Ecto neural progenitor cell (in vitro differentiated cells): ENCODE data around the gene ZNF497.
"Not testable (repeated sequence)": the region's sequence is repeated elsewhere in the genome, so short reads cannot be mapped to it uniquely, and the experiment has no call there.

Source experiments
- DNase-seq: peaks from one replicate; pipeline ENCODE4 v3.0.0-alpha.2; 2018; ENCODE audit warnings: low spot score

Gene ZNF497

DNA sequence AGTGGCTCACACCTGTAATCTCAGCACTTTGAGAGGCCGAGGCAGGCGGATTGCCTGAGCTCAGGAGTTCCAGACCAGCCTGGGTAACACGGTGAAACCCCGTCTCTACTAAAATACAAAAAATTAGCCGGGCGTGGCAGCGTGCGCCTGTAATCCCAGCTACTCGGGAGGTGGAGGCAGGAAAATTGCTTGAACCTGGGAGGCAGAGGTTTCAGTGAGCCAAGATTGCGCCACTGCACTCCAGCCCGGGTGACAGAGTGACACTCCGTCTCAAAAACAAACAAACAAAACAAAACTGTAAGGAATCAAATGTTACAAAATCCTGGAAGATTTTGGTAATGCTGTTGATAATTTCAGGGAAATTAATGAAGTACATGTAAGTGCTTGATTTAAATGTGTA lies 14.5 kb downstream of the ZNF497 start:
- not testable (repeated sequence) for DNase-seq

DNA sequence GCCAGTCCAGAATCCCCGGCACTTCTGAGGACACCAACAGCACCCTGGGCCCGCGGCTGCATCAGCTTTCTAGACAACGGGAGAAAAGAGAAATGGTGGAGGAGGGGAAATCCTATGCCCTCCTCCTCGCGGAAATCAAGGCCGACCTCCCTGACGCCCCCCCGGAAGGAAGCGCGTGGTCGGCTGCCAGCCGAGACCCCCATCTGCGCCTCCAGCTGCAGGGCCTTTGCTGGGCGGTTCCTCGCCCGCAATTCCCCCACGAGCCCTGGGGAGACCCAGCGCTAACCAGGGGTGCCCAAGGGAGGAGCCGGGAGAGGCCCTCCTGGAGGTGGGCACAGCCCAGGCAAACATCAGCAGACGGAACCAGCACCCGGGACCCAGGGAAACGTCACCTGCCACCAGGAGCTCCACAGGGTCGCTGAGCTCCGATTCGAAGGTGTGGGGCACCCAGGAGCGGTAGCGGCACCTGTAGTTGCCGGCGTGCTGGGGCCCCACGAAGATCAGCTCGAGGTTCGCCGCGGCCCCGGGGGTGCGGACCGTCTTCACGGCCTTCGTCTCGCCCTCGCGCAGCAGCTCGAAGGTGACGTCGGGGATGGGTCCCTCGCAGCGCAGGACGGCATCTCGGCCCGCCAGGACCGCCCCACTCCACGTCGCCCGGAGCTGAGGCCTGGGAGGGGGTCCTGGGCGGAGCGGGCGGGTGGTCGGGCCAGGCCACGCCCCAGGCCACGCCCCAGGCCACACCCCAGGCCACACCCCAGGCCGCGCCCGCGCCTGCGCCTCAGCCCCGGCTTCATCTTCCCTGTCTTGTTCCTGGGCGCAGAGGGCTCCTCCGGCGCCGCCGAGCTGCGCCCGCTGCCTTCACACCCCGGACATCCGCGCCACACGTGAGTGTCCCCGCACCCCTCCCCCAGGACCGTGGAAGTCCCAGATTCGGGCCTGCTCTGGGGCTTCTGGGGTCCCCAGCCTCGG lies 15.3 kb downstream of the ZNF497 start:
- peak; percentile 92 for DNase-seq

DNA sequence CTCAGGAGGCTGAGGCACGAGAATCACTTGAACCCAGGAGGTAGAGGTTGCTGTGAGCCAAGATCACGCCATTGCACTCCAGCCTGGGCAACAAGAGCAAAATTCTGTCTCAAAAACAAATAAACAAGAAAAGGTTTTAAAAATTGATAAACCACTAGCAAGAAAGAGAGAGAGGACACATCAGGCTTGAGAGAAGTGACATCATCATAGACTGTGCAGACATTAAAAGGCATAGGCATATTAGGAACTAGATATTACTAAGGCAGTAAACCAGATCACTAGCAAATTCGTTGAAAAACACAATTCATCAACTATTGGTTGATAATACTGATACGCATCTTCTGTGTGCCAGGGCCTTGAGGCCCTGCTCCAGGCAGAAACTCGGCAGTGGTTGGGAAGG lies 17.0 kb downstream of the ZNF497 start:
- DNase-seq: no peak

DNA sequence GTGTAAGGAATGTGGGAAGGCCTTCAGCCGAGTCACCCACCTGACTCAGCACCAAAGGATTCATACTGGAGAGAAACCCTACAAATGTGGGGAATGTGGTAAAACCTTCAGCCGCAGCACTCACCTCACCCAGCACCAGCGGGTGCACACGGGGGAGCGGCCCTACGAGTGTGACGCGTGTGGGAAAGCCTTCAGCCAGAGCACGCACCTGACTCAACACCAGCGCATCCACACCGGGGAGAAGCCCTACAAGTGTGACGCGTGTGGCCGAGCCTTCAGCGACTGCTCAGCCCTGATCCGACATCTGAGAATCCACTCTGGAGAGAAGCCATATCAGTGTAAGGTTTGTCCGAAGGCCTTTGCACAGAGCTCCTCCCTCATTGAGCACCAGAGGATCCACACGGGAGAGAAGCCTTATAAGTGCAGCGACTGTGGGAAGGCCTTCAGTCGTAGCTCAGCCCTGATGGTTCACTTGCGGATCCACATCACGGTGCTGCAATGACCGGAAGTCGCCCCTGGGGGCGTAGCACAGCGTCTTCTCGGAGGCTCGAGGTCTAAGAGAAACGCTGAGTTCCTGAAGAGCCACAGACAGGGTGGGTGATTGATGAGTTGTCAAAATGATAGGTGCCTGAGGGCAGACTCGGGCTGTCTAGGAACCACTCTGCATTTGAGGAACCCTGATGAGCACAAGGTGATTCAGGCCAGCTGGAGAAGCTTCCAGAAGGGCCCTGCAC lies 23.6 kb downstream of the ZNF497 start:
- no peak for DNase-seq

DNA sequence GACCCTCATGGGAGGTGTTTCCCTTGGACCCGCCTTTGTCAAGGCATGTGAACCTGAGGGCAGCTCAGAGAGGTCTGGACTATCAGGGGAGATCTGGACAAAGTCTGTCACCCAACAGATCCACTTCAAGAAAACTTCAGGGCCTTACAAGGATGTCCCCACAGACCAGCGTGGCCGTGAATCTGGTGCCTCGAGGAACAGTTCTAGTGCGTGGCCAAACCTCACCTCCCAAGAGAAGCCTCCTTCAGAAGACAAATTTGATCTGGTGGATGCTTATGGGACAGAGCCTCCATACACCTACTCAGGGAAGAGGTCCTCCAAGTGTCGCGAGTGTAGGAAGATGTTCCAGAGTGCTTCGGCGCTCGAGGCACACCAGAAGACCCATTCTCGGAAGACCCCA lies 24.2 kb downstream of the ZNF497 start:
- DNase-seq: no peak

DNA sequence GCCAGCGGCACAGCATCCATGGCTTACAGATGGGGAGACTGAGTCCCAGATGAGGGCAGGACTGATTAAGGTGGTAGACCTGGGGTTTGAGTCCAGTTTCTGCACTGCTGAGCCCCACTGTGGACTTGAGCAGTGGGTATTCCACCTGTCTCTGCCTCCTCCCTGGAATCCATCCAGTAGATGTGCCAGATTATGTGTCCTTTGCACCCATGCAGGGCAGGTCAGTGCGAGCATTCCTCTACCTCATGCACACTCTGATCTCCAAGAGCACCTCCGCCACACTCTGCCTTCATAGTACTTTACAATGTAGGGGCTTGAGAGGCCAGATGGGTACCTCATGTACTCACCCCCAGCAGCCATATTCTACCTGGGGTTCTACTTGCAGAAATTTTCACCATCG lies 25.7 kb downstream of the ZNF497 start:
- no peak for DNase-seq

DNA sequence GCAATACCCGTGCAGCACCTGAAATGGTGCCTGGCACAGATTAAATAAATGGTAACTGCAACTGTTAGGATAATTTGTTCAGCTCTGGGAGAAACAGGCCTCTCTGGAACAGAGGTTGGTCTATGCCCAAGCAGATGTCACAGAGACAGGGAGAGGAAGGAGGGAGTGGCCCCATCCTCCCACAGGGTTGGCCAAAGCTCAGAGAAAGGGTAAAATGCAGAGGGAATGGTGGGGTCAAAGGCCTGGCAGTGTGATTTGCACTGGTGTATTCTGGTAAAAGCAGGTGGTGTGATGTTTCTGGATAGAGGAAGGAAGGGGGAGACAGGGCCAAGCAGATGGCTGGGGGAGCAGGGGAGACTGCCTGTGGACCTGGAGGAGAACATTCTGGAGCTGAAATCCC lies 26.3 kb downstream of the ZNF497 start:
- no peak for DNase-seq

DNA sequence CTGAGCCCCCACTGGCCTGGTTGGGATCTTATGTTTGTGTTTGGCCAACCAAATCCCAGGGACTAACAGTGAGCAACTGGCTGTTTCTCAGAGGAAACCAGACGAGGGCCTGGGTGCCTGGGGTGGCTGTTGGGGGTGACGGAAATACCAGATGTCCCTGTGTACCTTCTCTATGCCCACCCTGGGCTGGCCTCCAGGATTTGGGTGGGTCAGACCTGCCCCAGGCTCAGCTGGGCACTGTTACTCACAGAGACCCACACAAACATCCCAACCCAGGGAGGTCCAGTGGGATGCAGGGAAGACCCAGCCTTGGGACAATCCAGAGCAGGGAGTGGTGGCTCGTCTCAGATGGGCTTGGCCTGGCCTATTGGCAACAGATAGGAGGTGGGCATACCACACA lies 26.9 kb downstream of the ZNF497 start:
- no peak for DNase-seq

DNA sequence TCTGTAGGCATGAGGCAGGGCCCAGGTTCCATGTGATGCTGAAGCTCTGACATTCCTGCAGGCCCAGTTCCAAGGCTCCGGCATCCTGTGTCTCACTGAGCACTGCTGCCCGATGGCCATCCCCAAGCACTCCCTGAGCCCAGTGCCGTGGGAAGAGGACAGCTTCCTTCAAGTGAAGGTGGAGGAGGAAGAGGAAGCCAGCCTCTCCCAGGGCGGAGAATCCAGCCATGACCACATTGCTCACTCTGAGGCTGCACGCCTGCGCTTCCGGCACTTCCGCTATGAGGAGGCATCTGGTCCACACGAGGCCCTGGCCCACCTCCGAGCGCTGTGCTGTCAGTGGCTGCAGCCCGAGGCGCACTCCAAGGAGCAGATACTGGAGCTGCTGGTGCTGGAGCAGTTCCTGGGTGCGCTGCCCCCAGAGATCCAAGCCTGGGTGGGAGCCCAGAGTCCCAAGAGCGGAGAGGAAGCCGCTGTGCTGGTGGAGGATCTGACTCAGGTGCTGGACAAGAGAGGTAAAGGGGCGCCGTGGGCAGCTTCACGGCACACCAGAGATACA lies 27.8 kb downstream of the ZNF497 start:
- DNase-seq: no peak

DNA sequence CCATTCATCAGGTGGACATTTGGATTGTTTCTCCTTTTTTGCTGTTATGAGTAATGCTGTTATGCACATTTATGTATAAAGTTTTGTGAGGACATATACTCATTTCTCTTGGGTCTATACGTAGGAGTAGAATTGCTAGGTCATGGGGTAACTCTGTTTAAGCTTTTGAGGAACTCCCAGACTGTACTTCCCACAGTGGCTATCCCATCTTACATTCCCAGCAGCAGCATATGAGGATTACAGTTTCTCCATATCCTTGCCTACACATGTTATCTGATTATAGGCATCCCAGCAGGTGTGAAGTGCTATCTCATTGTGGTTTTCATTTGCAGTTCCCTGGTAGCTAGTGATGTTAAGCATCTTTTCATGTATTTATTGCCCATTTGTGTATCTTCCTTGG lies 29.9 kb downstream of the ZNF497 start:
- no peak for DNase-seq

DNA sequence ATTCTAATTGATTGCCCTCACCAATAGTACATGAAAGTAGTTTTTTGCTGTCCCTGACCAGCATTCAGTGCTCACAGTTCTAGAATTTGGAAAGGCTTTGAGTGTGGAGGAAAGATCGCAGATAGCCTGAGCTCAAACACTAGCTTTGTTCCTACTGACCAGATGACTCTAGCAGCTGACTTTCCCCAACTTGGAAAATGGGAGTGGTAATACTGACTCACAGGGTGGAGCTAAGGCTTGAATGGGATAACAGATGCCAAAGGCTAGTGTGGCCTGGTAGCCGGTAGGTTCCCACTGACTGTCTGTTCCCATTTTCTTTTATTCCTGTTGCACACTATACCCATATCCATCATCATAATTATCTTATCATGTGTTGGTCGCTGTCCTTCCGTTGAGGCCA lies 32.1 kb downstream of the ZNF497 start:
- no peak for DNase-seq

DNA sequence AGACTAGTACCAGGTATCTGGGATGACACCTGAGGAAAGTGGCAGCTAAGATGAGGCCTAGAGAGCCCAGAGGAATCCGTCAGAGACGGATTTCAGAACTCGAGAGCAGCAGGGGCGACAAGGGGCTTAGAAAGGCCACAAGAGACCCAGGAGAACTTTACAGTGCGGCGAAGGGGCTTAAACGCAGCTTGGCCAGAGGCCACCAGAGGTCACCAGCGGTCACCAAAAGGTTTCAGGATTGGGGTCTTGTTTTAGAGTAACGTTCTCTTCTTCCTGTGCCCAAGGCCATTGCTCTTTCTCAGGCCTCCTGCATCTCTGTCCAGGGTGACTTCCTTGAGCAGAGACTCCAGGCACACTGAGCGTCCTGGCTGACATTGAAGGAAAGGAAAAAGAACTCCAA lies 33.6 kb downstream of the ZNF497 start:
- peak; percentile 70 for DNase-seq

DNA sequence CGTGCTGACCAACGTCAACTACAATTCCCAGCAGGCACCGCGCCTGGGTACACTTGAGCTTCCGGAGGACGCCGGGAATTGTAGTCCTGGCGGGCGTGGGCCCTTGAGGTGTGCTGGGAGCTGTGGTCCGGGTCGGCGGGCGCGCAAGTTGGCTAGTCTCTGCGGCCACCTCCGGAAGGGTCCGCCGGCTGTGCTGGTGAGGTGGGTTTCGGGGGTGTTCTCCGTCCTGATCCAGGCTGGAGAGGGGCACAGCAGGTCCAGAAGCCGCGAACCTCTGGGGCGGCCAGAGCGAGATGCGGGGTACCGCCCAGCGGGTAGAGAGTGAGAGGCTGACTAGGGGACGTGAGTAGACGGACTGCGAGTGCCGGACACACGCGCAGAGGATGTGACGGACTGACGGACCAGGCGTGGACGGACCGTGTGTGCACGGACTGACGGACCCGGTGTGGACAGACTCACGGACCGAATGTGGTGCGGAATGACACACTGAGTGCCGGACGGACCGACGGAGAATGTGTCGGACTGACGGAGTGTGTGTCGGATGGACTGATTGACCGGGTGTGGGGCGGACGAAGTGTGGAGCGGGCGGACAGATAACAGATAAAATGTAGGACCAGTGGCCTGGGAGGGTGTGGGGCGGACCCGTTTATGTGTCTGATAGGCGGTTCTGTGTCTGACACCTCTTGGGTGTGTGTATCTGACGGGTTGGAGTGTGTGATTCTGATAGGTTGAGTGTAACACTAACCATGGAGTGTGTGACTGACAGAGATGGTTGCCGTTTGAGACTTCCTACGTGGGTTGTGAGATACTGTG lies 35.4 kb downstream of the ZNF497 start, which contains the start of gene ZSCAN22:
Gene ZSCAN22 (plus strand): TSS at position 81 of the 813 bp plus-strand sequence. CDS start 7,809 bp downstream, outside the sequence.
- peak; percentile 97 for DNase-seq

DNA sequence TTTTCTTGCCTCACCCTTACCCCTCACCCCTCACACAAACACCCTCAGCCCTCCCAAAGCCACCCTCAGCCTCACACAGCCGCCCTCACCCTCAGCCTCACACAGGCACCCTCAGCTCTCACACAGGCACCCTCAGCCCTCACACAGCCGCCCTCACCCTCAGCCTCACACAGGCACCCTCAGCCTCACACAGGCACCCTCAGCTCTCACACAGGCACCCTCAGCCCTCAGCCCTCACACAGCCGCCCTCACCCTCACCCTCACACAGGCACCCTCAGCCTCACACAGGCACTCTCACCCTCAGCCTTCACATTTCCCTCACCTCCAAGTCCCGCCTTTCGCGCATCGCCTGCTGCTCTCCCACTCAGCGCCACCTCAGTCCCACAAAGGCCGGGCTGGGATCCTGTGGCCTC lies 36.0 kb downstream of the ZNF497 start:
- DNase-seq: no peak

DNA sequence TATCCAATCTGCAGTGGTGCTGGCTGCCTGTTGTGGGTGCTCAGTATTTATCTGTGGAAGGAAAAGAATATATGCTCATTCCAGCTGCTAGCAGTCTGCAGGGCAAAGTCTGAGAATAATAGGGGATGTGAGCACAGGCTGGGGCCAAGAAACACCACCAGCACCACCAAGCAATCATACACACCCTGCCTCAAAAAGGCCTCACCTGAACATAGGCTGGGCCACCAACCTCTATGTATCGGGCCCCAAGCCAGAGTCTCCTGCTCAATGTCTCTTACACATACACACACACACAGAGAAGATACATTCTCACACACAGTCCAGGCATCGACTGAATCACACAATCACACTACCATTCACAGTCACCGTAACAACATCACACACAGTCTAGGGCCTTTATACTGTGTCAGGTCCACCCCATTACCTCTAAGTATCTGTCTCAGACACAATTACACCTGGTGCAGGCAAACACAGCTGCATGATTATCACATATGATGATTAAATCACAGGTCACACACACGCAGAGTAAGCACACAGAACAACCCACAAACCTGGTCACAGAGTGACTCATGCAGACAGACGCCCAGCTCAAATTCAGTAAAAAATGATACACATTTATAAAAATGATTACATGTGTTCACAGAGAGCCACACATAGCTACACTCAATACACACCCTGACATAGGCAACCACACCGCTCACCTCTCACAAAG lies 37.1 kb downstream of the ZNF497 start:
- no peak for DNase-seq

DNA sequence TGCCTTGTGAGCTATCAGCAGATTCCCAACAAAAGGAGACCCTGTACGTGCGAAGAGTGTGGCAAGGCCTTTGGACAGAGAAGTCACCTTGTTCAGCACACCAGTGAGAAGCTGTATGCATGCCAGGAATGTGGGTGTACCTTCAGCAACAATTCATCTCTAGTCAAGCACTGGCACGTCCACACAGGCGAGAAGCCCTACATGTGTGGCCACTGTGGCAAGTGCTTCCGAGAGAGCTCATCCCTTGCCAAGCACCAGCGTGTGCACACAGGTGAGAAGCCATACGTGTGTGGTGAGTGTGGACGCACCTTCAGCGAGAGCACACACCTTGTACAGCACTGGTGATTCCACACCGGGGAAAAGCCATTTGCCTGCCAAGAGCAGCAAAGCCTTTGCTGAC lies 43.3 kb downstream of the ZNF497 start:
- no peak for DNase-seq

DNA sequence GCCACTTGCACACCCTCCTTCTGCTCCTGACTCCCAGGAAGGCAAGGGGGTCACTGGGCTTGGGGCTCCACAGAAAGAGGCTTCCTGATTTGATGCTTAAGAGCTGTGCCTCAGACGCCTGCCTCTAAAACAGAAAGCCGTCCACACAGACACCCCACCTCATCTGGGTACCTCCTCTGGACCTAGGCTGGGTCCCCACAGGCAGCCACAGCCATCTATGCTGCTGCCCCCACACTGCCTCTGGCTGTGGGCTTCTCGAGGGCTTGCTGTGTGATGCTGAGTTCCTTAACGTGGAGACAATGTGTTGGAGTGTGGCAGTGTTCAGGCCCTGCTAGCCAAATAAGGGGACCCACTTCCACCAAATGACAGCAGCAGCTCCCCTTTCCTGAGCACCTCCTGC lies 44.3 kb downstream of the ZNF497 start:
- DNase-seq: no peak

DNA sequence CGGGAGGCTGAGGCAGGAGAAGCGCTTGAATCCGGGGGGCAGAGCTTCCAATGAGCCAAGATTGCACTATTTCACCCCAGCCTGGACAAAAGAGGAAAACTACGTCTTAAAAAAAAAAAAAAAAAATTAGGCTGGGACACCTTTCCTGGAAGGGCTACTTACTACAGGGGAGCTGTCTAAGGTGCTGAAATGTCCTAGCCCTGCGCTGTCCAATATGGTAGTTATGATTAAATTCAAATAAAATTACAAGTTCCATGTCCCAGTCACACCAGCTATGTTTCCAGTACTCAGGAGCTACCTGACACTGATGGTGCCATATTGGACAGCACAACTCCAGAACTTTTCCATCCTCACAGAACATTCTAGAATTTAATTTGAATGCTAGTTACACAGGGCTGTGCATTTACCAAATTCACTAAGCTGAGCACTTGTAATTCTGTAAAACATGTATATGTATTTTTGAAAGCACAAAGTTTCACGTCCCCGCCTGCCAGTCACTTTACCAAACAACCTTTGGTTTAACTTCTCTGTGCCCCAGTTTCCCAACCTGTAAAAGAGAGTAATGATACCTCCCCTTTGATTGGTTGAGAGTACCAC lies 45.0 kb downstream of the ZNF497 start:
- DNase-seq: no peak

DNA sequence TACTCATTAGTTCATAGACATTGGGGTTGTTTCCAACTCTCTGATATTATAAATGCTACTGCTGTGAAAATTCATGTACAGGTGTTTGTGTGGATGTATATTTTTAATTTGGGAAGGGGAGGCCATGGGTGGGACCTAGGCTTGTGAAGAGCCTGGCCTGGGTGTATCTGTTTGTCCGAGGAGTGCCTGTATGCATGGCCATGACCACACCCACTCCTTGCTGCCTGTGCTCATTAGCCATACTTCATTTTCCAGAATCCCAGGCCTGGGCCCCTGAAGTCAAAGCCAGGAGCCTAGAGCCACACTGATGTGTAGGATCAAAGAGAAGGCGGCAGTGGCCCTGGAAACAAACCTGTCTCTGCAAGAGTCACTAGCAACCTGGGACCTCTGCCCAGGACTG lies 47.0 kb downstream of the ZNF497 start:
- DNase-seq: no peak

DNA sequence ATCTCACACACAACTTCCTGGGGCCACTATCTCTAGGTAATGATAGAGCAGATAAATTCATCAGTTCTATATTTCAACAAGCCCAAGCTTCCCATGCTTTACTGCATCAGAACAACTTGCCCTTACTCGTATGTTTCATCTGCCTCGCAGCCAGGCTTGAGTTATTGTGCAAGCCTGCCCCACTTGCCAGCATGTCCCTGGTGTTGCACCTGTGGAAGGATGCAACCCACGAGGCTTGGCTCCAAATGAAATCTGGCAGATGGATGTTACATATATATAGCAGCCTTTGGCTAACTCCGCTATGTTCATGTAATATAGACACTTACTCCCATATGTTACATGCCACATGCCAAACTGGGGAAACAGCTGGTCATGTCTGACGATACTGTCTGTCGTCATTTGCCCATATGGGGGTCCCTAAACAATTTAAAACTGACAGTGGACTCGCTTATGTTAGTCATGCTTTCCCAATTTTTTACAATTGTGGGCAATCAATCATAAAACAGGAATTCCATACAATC lies 51.1 kb downstream of the ZNF497 start:
- DNase-seq: no peak

DNA sequence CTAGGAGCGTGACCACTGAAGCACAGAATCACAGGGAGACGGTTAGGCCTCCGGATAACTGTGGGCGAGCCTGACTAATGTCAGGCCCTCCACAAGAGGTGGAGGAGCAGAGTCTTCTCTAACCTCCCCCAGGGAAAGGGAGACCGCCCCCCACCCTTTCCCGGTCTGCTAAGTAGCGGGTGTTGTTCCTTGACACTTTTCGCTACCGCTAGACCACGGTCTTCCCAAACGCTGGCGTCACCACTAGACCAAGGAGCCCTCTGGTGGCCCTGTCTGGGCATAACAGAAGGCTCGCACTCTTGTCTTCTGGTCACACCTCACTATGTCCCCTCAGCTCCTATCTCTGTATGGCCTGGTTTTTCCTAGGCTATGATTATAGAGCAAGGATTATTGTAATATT lies 51.9 kb downstream of the ZNF497 start:
- not testable (repeated sequence) for DNase-seq
